HepG2 (cell line): ENCODE data around the gene LSM12. TPM values are rescaled to one million over a fixed set of nuclear protein-coding genes. Genes with fewer than 3 reads are reported as not detected.

ENCODE experiments used
- AHR ChIP-seq: IDR thresholded peaks from 2 replicates; pipeline ENCODE4 v1.6.1; 2018; ENCODE audit warnings: missing genetic modification reagents, missing compliant biosample characterization
- DPF2 ChIP-seq: sonication (generic); formaldehyde crosslinking; IDR thresholded peaks from 2 replicates; pipeline ENCODE4 v1.4.0; 2020; ENCODE audit warnings: mild to moderate bottlenecking, low read depth, missing genetic modification reagents, borderline replicate concordance
- EP300 ChIP-seq, 3 experiments: sonication (generic) in 1 of 3; formaldehyde crosslinking in 1 of 3; IDR thresholded peaks; 2 replicates each; pipeline versions ENCODE4 v1.5.1 to v1.6.1; 2011 to 2020; ENCODE audit warnings: low read depth in 2 of 3, low read length in 2 of 3, borderline replicate concordance in 1 of 3, improper control_type of control experiment in 1 of 3, mild to moderate bottlenecking in 1 of 3, missing genetic modification reagents in 1 of 3, moderate library complexity in 1 of 3
- IRF1 ChIP-seq: sonication (generic); formaldehyde crosslinking; IDR thresholded peaks from 2 replicates; pipeline ENCODE4 v1.4.0; 2020; ENCODE audit warnings: low read depth, mild to moderate bottlenecking, missing genetic modification reagents
- NR2C2 ChIP-seq: sonication (generic); formaldehyde crosslinking; IDR thresholded peaks from 2 replicates; pipeline ENCODE4 v1.4.0; 2020; ENCODE audit warnings: missing genetic modification reagents, mild to moderate bottlenecking, moderate library complexity, borderline replicate concordance
- PHF5A ChIP-seq: IDR thresholded peaks from one replicate; pipeline ENCODE4 v1.6.1; 2018; ENCODE audit warnings: low read depth, missing genetic modification reagents; ENCODE audit not compliant: unreplicated experiment
- RAD51 ChIP-seq: fragments of 450-650 bp; IDR thresholded peaks from 2 replicates; pipeline ENCODE4 v1.6.1; 2016; ENCODE audit warnings: borderline replicate concordance
- RERE ChIP-seq: IDR thresholded peaks from 2 replicates; pipeline ENCODE4 v1.6.1; 2016; ENCODE audit warnings: low read depth, missing genetic modification reagents, missing compliant biosample characterization
- TERF1 ChIP-seq: sonication (generic); formaldehyde crosslinking; IDR thresholded peaks from 2 replicates; pipeline ENCODE4 v1.8.0; 2022; ENCODE audit warnings: mild to moderate bottlenecking, missing genetic modification reagents, moderate library complexity
- ZMYM2 ChIP-seq: sonication (generic); formaldehyde crosslinking; IDR thresholded peaks from 2 replicates; pipeline ENCODE4 v1.8.0; 2022; ENCODE audit warnings: mild to moderate bottlenecking, missing genetic modification reagents
- ZNF367 ChIP-seq: sonication (generic); formaldehyde crosslinking; IDR thresholded peaks from 2 replicates; pipeline ENCODE4 v1.4.0; 2020; ENCODE audit warnings: missing genetic modification reagents, borderline replicate concordance
- polyA plus RNA-seq, 8 experiments: library from polyadenylated mRNA; depleted of rRNA in 3 of 8; stranded (reverse) in 7 of 8; unstranded in 1 of 8; fragments of >200 nt; fragmentation: Illumina TruSeq in 4 of 8; extraction: Trizol in 4 of 8; gene quantifications; 2 replicates each; pipeline versions ENCODE4 v1.2.1 to v1.2.3, GENCODE V29; 2011 to 2016; ENCODE audit warnings: low read depth in 4 of 8, missing spikeins in 1 of 8, mixed read lengths in 1 of 8; ENCODE audit not compliant: insufficient read depth in 1 of 8
- total RNA-seq, 5 experiments: library from RNA; depleted of rRNA; stranded (reverse); fragments of >200 nt; fragmentation: Illumina TruSeq; extraction: Trizol; gene quantifications; 2 replicates each; pipeline ENCODE4 v1.2.3, GENCODE V29; 2016; ENCODE audit warnings: low read depth in 1 of 5

Gene LSM12
- total and polyA plus RNA-seq, 2 of the 13 experiments (the other 11 are each of a cell fraction or from before 2014, with no cell fraction given), result 52.8 to 55.7 TPM

- no peak for TF ChIP-seq TERF1
- TF ChIP-seq RERE (CRISPR knock-in tag), result peak; percentile 87
- TF ChIP-seq ZMYM2 (CRISPR knock-in tag), result peak; percentile 69
- TF ChIP-seq PHF5A (CRISPR knock-in tag), result peak; percentile 98
- TF ChIP-seq RAD51, result peak; percentile 97
- peak; percentile 14; the same call in 1 of the 2 replicates for TF ChIP-seq ZNF367 (CRISPR knock-in tag)
- peak; percentile 90; the same call in 1 of the 2 replicates for TF ChIP-seq AHR (CRISPR knock-in tag)
- peak; percentile 99 for TF ChIP-seq NR2C2
- TF ChIP-seq IRF1, result peak; percentile 30; the same call in 1 of the 2 replicates
- TF ChIP-seq EP300 (IDR thresholded peaks at IDR 0.05; ENCODE audit: low read depth in 2 of 2, low read length in 2 of 2), result peak; percentile 14 to 84; a peak in 3 of 4 replicates
- peak; percentile 74; the same call in 1 of the 2 replicates for TF ChIP-seq EP300 (CRISPR knock-in tag; IDR thresholded peaks at IDR 0.05; ENCODE audit: borderline replicate concordance)
- no peak for TF ChIP-seq DPF2
Observed at GRCh38 chr17:44070455-44071197, 4.2 kb upstream of the LSM12 start, which contains the start of gene G6PC3 (continued).
